Measurements from ENCODE around the gene PPFIBP2. TPM values are rescaled to one million over a fixed set of nuclear protein-coding genes. Genes with fewer than 3 reads are reported as not detected.

Gene PPFIBP2
- total RNA-seq, 4 donors from 2014 or later = 8.0 to 26.5 (median 11.3) TPM

DNA sequence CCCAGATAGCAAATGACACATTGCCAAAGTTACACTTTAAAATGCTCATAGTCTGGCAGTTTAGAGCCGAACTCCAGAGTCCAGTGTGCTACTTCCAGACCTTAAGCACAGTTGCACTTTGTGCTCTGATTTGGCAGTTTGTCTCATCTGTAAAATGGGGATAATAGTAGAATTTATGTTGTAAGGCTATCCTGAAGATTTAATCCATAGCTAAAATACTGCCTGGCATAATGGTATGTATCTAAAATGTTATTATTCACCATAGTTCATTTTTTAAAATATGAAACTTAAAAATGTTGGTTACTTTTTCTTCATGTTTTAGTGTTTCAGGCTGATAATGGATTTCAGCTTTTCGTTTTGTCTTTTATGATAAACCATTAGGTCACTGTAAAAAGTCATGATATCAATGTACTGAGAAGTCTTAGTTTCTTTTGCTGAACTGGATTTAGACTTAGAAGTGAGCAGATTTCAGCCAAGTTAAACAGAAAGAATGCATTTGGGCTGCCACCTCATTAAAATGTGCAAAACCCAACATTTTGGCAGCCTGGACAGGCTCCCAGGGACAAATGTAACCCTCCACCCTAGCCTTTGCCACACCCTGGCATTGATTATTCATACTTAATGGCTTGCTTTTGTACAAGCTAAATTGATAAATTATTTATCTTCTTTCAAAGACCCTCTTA, 27.6 kb upstream of the PPFIBP2 start:
- Histone ChIP-seq H3K9me3 (no peaks in the 10 kb centered on the region), H3K36me3 (peaks cover 0 to 9% of the 10 kb centered on the region in 2 donors), H3K27me3 (no peaks in the 10 kb centered on the region), H3K4me3 (peak overlapping the region; percentile 37 to 48), H3K27ac (peak overlapping the region in 3 of 4 donors; percentile 62 to 72 (median 68)), H3K4me1 (peaks cover 0 to 7% (median 0%) of the 10 kb centered on the region in 3 donors)
- TF ChIP-seq POLR2A (IDR thresholded peaks at IDR 0.05) (no peak), POLR2AphosphoS5 (IDR thresholded peaks at IDR 0.05) (no peak), EP300 (IDR thresholded peaks at IDR 0.05) (no peak)
- TF ChIP-seq, protein P1, sequence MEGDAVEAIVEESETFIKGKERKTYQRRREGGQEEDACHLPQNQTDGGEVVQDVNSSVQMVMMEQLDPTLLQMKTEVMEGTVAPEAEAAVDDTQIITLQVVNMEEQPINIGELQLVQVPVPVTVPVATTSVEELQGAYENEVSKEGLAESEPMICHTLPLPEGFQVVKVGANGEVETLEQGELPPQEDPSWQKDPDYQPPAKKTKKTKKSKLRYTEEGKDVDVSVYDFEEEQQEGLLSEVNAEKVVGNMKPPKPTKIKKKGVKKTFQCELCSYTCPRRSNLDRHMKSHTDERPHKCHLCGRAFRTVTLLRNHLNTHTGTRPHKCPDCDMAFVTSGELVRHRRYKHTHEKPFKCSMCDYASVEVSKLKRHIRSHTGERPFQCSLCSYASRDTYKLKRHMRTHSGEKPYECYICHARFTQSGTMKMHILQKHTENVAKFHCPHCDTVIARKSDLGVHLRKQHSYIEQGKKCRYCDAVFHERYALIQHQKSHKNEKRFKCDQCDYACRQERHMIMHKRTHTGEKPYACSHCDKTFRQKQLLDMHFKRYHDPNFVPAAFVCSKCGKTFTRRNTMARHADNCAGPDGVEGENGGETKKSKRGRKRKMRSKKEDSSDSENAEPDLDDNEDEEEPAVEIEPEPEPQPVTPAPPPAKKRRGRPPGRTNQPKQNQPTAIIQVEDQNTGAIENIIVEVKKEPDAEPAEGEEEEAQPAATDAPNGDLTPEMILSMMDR (IDR thresholded peaks at IDR 0.05) = no peak
- no peak for ATAC-seq
- WGBS, 2 donors (ENCODE audit: low coverage in 1 of 2) = 43 to 58% methylated on average over 2 of the region's 2 CpGs

DNA sequence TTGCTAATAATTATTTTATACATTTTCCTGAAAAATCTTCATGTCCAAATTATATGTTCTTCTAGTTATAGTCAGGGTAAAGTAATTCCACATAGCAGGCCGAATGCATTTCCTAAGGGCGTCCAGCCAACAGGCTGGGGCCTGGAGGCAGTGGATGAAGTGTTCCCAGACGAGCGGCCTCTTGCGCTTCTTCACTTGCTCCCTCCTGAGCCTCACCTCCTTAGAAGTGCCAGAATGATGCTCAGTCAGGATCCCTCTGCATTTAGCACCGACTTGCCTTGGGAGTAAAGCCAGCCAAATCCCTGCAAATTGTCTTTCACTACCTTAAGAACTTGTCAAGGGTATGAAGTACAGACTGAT, 27.0 kb upstream of the PPFIBP2 start:
- Histone ChIP-seq H3K27ac (no peak overlapping the region), H3K36me3 (peaks cover 0 to 9% of the 10 kb centered on the region in 2 donors), H3K4me1 (peaks cover 0 to 7% (median 0%) of the 10 kb centered on the region in 3 donors), H3K9me3 (no peaks in the 10 kb centered on the region), H3K27me3 (no peaks in the 10 kb centered on the region), H3K4me3 (peak overlapping the region; percentile 32 to 48)
- TF ChIP-seq EP300 (IDR thresholded peaks at IDR 0.05) (no peak), POLR2A (IDR thresholded peaks at IDR 0.05) (no peak), POLR2AphosphoS5 (IDR thresholded peaks at IDR 0.05) (no peak)
- TF ChIP-seq, protein P1 (IDR thresholded peaks at IDR 0.05) = no peak
- no peak for ATAC-seq
- 27% methylated on average over 6 of the region's 6 CpGs; no CpG with 5 or more reads in 1 of the 2 donors for WGBS, 2 donors (ENCODE audit: low coverage in 1 of 2)

DNA sequence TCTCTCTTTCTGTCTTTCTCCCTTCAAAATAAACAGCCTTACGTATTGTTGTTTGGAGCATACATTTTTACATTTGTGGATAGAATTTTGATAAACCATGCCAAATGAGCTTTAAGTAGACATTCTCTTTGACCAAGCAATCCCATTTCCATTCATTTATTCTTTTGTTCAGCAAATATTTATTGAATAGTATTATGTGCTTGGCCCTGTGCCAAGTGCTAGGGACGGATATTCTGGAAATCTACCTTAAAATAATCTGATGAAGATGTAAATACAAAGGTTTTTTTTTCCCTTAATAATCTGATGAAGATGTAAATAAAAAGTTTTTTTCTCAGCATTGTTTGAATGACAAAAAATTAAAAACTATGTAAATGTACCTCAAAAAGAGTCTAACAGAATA, 26.4 kb upstream of the PPFIBP2 start:
- no peak for ATAC-seq
- no peaks in the 10 kb centered on the region for H3K27me3 ChIP-seq
- TF ChIP-seq, protein P1 (IDR thresholded peaks at IDR 0.05) = no peak
- TF ChIP-seq POLR2A (IDR thresholded peaks at IDR 0.05) (no peak), EP300 (IDR thresholded peaks at IDR 0.05) (no peak), POLR2AphosphoS5 (IDR thresholded peaks at IDR 0.05) (no peak)
- H3K36me3 ChIP-seq = peaks cover 0 to 9% of the 10 kb centered on the region in 2 donors
- no peak overlapping the region for H3K27ac ChIP-seq
- peaks cover 0 to 7% (median 0%) of the 10 kb centered on the region in 3 donors for H3K4me1 ChIP-seq
- H3K4me3 ChIP-seq = peak overlapping the region in 1 of 2 donors; percentile 48
- no peaks in the 10 kb centered on the region for H3K9me3 ChIP-seq
- WGBS, 2 donors (ENCODE audit: low coverage in 1 of 2) = 43% methylated on average over 2 of the region's 2 CpGs

DNA sequence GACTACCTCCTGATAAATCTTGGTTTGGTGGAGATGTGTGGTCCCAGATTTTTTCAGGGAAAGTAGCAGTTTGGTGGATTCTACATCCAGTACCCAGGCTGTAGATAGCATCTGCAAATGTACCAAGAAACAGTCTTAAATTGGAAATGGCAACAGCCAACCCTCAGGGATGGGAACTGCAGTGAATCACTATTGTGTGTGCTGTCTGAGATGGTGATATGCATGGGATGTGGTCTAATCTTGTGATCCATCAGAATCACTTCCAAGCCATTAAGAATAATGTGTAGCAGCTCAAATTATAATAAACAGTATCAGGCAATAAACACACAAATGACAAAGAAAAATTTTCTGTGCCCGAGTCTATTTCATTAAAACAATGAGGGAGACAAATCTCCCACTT, 25.1 kb upstream of the PPFIBP2 start:
- Histone ChIP-seq H3K4me1 (peaks cover 0 to 7% (median 0%) of the 10 kb centered on the region in 3 donors), H3K27me3 (no peaks in the 10 kb centered on the region), H3K27ac (no peak overlapping the region), H3K4me3 (no peak overlapping the region), H3K9me3 (no peaks in the 10 kb centered on the region), H3K36me3 (peaks cover 0 to 9% of the 10 kb centered on the region in 2 donors)
- 71 to 100% methylated on average over 1 of the region's 1 CpG for WGBS, 2 donors (ENCODE audit: low coverage in 1 of 2)
- TF ChIP-seq POLR2AphosphoS5 (IDR thresholded peaks at IDR 0.05) (no peak), EP300 (IDR thresholded peaks at IDR 0.05) (no peak), POLR2A (IDR thresholded peaks at IDR 0.05) (no peak)
- TF ChIP-seq, protein P1 (IDR thresholded peaks at IDR 0.05) = no peak
- no peak for ATAC-seq

DNA sequence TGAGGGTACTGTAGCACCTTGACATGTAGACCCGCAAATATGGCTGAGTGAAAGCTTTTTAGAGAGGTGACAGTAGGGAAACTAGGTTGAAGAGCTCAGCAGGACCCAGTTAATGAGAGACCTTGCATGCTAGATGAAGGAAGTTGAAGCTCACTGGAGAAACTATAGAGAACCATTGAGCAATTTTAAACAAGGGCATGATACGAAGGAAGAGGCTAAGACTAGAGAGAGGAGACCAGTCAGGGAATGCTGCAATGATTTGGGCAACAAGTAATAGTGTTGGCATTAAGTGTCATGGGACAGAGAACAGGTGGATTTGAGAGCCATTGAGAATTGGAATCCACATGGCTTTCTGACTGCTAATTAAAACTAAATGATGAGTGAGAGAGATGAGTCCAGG, 24.4 kb upstream of the PPFIBP2 start:
- 88 to 93% methylated on average over 2 of the region's 2 CpGs for WGBS, 2 donors (ENCODE audit: low coverage in 1 of 2)
- H3K9me3 ChIP-seq = no peaks in the 10 kb centered on the region
- ATAC-seq = no peak
- TF ChIP-seq POLR2A (IDR thresholded peaks at IDR 0.05) (no peak), EP300 (IDR thresholded peaks at IDR 0.05) (no peak), POLR2AphosphoS5 (IDR thresholded peaks at IDR 0.05) (no peak)
- TF ChIP-seq, protein P1 (IDR thresholded peaks at IDR 0.05) = no peak
- no peaks in the 10 kb centered on the region for H3K27me3 ChIP-seq
- peak overlapping the region in 1 of 4 donors; percentile 8 for H3K27ac ChIP-seq
- no peak overlapping the region for H3K4me3 ChIP-seq
- H3K36me3 ChIP-seq = peaks cover 0 to 9% of the 10 kb centered on the region in 2 donors
- H3K4me1 ChIP-seq = peaks cover 0 to 7% (median 0%) of the 10 kb centered on the region in 3 donors
